Mesothelial cell of epicardium (in vitro differentiated cells): ENCODE results near the gene SUMF1. TPM values are rescaled to one million over a fixed set of nuclear protein-coding genes. Genes with fewer than 3 reads are reported as not detected.

Experiments used
- DNase-seq, 2 experiments: peaks; one replicate each; pipeline ENCODE4 v3.0.0; 2021; ENCODE audit warnings: low spot score in 2 of 2; ENCODE audit not compliant: unreplicated experiment in 2 of 2
- H3K27ac Mint-ChIP-seq: 2 replicates; pipeline ENCODE4 v1.8.0; 2021; ENCODE audit warnings: mixed read lengths
- H3K27me3 Mint-ChIP-seq: 2 replicates; pipeline ENCODE4 v1.8.0; 2021; ENCODE audit warnings: low read depth, mixed read lengths
- H3K36me3 Mint-ChIP-seq: 2 replicates; pipeline ENCODE4 v1.8.0; 2021; ENCODE audit warnings: mixed read lengths
- H3K4me1 Mint-ChIP-seq: 2 replicates; pipeline ENCODE4 v1.8.0; 2021; ENCODE audit warnings: mixed read lengths
- H3K4me3 Mint-ChIP-seq: 2 replicates; pipeline ENCODE4 v1.8.0; 2021; ENCODE audit warnings: mild to moderate bottlenecking, moderate library complexity, mixed read lengths
- H3K9me3 Mint-ChIP-seq: 2 replicates; pipeline ENCODE4 v1.8.0; 2021; ENCODE audit warnings: mixed read lengths
- CTCF ChIP-seq: fragments of 200-600 bp; sonication (generic); IDR thresholded peaks from one replicate; pipeline ENCODE4 v1.5.0; 2021; ENCODE audit warnings: antibody characterized with exemption; ENCODE audit not compliant: unreplicated experiment
- total RNA-seq: library from RNA; stranded (reverse); gene quantifications from 3 replicates; pipeline ENCODE4 v1.2.1, GENCODE V29; 2021

The SUMF1 gene
- total RNA-seq, 1 donor from 2014 or later: 28.7 TPM

- no peak for DNase-seq
- peaks cover 17% of the 10 kb centered on the region for H3K4me1 Mint-ChIP-seq
- H3K27ac Mint-ChIP-seq: no peak overlapping the region
- no peak overlapping the region for H3K4me3 Mint-ChIP-seq
- H3K9me3 Mint-ChIP-seq: no peaks in the 10 kb centered on the region
- H3K27me3 Mint-ChIP-seq: no peaks in the 10 kb centered on the region
- no peak for TF ChIP-seq CTCF
- H3K36me3 Mint-ChIP-seq: peaks cover 21% of the 10 kb centered on the region
These were observed 60.1 kb downstream of the SUMF1 start for GRCh38 chr3:4406746-4407568.

GRCh38 chr3:4404881-4405280 is 62.2 kb downstream of the SUMF1 start:
- DNase-seq: no peak
- no peak overlapping the region for H3K27ac Mint-ChIP-seq
- no peak for TF ChIP-seq CTCF
- H3K4me1 Mint-ChIP-seq: peaks cover 12% of the 10 kb centered on the region
- H3K9me3 Mint-ChIP-seq: no peaks in the 10 kb centered on the region
- H3K36me3 Mint-ChIP-seq: peaks cover 19% of the 10 kb centered on the region
- H3K4me3 Mint-ChIP-seq: no peak overlapping the region
- no peaks in the 10 kb centered on the region for H3K27me3 Mint-ChIP-seq

- DNase-seq: no peak
- H3K27ac Mint-ChIP-seq: no peak overlapping the region
- no peaks in the 10 kb centered on the region for H3K27me3 Mint-ChIP-seq
- H3K4me1 Mint-ChIP-seq: no peaks in the 10 kb centered on the region
- no peaks in the 10 kb centered on the region for H3K9me3 Mint-ChIP-seq
- TF ChIP-seq CTCF: no peak
- peaks cover 21% of the 10 kb centered on the region for H3K36me3 Mint-ChIP-seq
- H3K4me3 Mint-ChIP-seq: no peak overlapping the region
These were observed 65.6 kb downstream of the SUMF1 start for GRCh38 chr3:4401441-4401840.

GRCh38 chr3:4399476-4399875 is 67.6 kb downstream of the SUMF1 start:
- Mint-ChIP-seq H3K9me3 (no peaks in the 10 kb centered on the region), H3K27ac (no peak overlapping the region), H3K4me3 (no peak overlapping the region), H3K4me1 (no peaks in the 10 kb centered on the region), H3K27me3 (no peaks in the 10 kb centered on the region), H3K36me3 (peaks cover 20% of the 10 kb centered on the region)
- DNase-seq: no peak
- TF ChIP-seq CTCF: no peak

GRCh38 chr3:4398941-4399245 is 68.2 kb downstream of the SUMF1 start:
- Mint-ChIP-seq H3K36me3 (peaks cover 20% of the 10 kb centered on the region), H3K9me3 (no peaks in the 10 kb centered on the region), H3K27me3 (no peaks in the 10 kb centered on the region), H3K4me3 (no peak overlapping the region), H3K4me1 (no peaks in the 10 kb centered on the region), H3K27ac (no peak overlapping the region)
- no peak for DNase-seq
- no peak for TF ChIP-seq CTCF
